Limb (tissue), 2 donors: ENCODE results near the gene RRP15.

ENCODE experiments used
- DNase-seq, 2 donors: peaks; one replicate each; pipeline ENCODE4 v3.0.0-alpha.2; 2016; ENCODE audit errors: extremely low spot score in 2 of 2

Gene RRP15, protein sequence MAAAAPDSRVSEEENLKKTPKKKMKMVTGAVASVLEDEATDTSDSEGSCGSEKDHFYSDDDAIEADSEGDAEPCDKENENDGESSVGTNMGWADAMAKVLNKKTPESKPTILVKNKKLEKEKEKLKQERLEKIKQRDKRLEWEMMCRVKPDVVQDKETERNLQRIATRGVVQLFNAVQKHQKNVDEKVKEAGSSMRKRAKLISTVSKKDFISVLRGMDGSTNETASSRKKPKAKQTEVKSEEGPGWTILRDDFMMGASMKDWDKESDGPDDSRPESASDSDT

GRCh38 chr1:218284917-218285635 lies at the start of gene RRP15:
Gene RRP15, plus strand, starts transcription at chr1:218285293. Its CDS starts 24 bp downstream, at chr1:218285317.
- peak; percentile 89 to 93 for DNase-seq

DNA sequence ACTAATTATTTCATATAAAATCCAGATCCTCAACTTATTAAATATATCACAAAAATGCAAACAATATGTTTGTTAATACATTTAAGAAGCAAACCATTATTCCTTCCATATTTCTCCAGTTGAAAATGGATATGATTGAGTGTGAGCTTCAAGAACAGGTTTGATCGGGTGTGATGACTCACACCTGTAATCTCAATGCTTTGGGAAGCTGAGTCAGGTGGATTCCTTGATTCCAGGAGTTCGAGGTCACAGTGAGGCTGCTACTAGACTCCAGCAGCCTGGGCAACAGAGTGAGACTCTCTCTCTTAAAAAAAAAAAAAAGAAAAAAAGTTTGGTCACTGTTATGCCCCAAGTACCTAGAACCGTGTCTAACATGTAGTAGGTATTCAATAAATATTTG lies 42.9 kb upstream of the RRP15 start:
- DNase-seq, result no peak

DNA sequence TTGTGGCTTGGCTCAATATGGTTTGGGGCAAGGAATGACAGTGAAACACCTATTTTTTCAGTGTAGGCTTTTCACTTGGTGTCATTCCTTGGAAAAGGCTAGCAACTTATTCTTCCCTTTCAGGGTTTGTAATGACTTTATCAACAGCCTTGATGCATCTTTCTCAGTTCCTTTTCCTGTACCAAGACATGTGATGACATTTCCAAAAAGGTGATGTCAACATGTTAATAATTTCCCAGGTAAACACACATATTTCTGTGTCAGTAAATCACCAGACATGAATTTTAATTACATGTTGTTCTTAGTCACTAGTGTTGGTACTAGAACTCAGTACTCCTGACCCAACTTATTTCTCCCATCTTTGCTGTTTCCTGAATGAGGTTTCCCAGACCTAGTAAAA lies 37.8 kb upstream of the RRP15 start:
- DNase-seq, result no peak

DNA sequence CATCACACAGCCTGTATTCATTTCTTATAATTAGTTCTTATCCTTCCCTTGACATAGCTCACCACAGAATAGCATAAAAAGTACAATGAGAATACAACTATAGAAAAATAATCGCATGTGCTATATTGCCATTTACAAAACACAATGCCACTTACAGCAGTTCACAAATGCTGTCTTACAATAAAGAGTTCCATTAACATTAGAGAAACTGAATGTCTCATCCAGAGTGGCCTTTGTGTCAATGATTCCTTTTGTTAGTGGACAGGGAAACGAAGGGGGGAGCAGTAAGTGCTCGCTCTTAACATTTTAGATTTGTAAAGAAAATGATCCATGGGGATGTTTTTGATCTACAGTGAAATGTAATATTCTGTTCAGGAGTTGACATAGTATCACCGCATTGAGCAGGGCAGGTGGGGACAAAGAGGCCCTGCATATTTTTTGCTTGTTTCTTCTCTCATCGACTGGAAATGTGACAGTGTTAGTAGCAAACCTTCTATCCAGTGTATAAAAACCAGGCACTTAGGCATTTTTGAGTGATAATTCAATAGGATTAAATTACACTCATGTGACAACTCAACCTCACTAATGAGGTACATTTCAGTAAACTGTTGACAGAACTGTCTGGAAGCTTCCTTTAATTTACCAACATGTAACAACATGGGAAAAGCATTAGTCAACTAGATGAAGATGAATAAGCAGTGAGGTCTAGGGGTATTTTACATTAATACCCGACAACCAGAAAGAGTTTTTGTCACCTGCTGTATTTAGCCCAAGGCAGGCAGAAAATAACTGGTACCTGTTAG lies 35.6 kb upstream of the RRP15 start:
- no peak for DNase-seq

- no peak for DNase-seq
Observed at GRCh38 chr1:218250492-218250891, 34.6 kb upstream of the RRP15 start.

DNA sequence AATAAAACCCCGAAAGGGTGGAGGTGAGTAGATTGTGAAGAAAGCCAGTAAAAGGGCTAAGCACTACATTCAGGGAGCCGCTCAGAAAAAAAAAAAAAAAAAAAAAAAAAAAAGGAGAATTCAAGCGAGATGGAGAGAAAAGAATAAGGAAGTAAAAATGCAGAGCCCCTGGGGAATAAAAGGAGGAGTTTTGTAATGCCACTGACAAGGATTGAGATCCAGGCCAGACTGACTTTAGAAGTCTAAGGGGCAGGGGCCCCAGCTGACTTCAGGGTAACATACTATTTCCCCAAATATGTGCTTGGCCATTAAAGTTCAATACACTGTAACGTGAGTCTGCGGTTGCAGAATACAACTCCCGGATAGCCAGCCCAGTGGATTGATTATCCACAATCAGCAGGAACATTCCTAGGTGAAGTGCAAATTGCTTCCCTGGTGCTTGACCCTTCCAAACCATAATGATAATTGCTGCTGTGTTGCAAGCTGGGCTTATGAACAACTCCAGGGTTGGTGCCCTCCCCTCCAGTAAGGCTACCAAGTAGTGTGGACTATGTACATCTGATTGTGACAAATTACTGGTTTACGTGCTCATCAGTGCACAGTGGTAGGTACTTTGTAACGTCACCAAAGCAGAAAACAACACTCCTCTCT lies 30.7 kb upstream of the RRP15 start:
- no peak for DNase-seq

DNA sequence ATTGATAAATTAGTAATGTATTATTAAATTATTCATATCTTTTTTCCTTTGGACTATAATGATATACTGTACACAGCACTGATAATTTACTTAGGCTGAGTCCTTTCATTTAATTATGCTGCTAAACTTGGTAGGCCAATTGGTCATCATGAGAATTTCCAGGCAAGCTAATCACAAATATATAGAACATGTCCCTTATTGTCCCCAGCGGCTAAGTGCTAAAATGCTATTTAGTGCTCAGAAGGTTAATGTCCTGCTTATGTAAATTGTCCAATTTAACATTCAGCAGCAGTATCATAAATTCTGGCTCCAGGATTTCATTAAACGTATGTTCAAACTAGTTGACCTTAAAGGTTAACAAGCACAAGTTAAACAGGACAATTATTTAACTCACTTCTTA lies 30.0 kb upstream of the RRP15 start:
- DNase-seq, result no peak

DNA sequence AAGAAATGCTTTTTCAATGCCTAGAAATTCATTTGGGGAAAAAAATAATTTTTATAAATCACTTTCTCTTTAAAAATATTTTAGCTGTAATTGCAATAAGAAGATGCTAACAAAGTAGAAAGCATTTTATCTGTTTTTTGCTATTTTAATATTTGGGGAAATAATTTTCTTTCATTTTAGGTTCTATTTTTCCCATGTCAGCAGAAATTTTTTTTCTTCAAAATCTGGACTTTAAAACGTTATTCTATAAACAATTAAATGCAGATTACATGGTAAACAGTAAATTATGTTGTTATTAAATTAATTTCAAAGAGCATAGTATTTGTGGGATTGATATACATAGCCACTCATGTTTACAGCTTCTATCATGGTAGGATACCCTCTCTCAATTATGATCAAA lies 27.7 kb upstream of the RRP15 start:
- no peak for DNase-seq

DNA sequence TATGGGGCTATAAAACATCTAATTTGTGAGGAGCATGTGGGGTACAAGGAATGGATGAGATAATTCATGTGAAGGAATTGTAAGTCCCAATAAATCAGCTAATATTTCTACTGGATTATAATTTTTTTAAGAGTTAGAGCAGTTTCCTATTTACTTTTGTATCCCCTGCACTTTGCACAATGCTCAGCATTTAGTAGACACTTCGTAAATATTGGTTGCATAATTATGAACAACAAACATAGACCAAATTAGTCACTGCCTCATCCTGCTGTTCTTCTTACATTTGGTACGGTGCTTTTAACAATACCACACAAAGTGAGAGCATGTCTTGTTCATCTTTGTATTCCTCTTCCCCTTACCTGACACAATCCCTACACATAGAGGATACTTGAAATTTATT lies 27.1 kb upstream of the RRP15 start:
- no peak for DNase-seq

GRCh38 chr1:218259339-218259738 lies 25.8 kb upstream of the RRP15 start:
- DNase-seq, result no peak

- DNase-seq, result no peak
Observed at GRCh38 chr1:218259800-218260199, 25.3 kb upstream of the RRP15 start.

GRCh38 chr1:218262259-218262658 lies 22.8 kb upstream of the RRP15 start:
- DNase-seq, result no peak

DNA sequence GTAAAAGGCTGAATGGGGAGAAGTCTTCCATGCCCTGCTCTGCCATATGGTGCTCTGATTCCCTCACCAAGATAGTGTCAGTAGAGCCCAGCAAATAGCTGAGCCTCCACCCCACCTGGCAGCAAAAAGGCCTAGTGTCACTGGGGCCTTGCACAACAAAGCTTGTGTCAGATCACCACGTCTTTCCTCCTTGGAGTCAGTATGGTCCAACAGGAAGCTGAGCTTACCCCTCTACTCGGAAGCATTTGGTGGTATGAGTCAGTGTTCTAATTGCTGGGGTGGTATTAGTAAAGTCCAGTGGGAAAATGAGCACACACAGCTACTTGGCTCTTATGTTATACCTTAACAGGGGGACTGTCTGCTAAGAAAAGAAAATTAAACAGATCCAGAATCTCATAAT lies 18.7 kb upstream of the RRP15 start:
- no peak for DNase-seq

DNA sequence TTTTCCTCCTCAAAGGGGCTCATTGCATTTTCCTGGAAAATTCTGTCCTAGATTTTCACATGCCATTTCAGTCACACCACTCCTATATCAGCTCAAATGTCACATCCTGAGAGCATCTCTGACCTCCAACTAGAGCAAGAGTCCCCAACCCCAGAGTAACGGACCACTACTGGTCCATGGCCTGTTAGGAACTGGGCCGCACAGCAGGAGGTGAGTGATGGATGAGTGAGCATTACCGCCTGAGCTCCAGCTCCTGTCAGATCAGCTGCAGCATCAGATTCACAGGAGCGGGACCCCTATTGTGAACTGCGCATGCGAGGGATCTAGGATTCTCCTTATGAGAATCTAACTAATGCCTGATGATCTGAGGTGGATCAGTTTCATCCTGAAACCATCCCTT lies 12.7 kb upstream of the RRP15 start:
- DNase-seq, result no peak

DNA sequence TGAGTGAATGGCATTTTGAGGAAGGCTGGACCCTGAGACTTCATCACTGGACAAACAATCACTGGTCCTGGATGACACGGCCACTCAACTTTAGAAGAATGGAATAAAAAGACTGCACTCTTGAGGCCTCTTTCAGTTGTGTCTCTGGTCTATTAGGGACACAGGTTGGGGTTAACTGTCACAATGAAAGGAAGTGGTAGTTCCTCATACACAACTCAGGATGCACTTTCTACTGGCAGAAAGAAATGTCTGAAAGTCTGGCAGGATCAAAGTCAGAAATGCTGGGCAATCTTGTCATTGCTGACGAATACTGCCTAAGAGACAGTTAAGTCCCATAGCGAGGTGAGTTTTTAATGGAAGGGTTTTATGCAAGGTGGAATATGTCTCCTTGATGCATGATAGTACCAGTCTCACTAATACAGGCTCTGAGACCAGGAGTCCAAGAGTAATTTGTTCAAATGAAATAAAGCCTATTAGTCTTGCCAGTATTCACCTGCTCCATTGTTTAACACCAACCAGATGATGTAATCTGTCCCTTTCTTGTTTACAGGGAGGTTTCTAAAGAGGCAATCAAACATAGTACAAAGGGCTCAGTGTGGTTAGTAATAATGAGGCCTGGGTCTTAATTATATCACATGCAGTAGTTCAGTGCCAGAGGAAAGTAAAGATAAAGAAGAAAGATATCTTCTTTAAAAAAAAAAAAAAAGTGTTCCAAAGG lies 11.2 kb upstream of the RRP15 start:
- DNase-seq, result no peak

GRCh38 chr1:218274511-218274910 lies 10.6 kb upstream of the RRP15 start:
- DNase-seq, result no peak

GRCh38 chr1:218275823-218276222 lies 9.3 kb upstream of the RRP15 start:
- DNase-seq, result no peak

DNA sequence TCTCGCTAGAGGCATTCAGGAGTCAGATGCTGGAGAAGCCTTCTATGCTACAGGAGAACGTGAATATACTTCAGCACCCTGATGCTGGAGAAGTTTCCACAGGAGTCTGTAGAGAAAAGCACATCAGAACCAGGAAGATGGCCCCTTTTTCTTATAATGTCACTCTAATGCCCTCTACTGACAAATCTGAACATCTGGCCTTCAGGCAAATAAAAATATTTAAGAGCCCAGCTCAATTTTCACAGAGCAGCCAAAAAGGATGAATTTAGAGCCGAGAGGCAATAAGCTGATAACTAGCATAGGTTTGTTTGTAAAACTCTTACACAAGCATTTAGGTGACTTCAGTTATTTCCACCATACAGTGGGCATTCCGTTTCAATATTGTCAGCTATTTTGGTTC lies 3.8 kb upstream of the RRP15 start:
- no peak for DNase-seq

DNA sequence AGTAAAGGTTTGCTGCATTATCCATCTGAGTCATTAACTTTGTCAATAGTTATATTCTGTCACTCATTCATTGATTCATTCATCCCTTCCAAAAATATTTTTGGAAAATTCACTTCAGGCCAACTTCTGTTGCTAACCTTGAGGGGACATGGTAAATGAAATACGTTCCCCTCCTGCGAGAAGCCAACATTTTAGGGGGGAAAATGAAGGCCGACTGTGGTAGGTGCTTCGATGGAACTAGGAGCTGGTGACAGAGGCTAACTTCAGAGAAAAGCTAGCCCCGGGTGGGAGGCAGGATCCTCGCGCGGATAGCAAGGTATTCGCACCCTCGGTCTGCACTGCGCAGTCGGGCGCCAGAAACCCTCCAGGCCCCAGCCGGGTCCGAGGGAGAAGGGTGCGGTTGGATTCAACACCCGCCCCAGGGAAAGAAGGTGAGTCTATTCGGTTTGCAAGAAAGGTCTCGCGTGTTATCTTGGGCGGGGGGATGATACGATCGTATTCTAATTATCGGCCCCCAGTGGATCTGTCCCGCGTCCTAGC lies 646 bp upstream of the RRP15 start:
- DNase-seq, result no peak

GRCh38 chr1:218292515-218292914 lies 7.4 kb downstream of the RRP15 start:
- DNase-seq, result no peak

DNA sequence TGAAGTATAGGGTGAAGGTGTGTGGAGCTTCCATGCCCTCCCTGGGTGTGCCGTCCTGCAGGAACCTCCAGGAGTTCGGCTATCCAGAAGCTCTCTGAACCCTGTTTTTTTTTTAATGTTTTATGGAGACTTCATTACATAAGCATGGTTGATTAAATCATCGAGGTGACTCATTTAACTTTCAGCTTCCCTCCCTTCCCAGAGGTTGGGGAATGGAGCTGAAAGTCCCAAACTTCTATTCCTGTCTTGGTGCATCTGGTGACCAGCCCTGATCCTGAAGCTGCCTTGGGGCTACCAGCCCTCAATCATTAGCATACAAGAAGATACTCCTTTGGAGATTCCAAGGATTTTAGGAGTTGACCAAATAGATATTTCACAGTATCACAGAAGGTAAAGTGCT lies 9.5 kb downstream of the RRP15 start:
- no peak for DNase-seq
